Activated CD4-positive, alpha-beta T cell treated with anti-CD3 and anti-CD28 coated beads, Interleukin-2, Interleukin-6, amounts not matched to agents 100 ng/mL and 50 ng/mL, durations not matched to agents 16 hours and 8 hours (primary cell): ENCODE measurements around the gene GPSM1.

Experiments used
- DNase-seq: peaks from one replicate; pipeline ENCODE4 v3.0.0-alpha.2; 2020

Gene GPSM1

DNA sequence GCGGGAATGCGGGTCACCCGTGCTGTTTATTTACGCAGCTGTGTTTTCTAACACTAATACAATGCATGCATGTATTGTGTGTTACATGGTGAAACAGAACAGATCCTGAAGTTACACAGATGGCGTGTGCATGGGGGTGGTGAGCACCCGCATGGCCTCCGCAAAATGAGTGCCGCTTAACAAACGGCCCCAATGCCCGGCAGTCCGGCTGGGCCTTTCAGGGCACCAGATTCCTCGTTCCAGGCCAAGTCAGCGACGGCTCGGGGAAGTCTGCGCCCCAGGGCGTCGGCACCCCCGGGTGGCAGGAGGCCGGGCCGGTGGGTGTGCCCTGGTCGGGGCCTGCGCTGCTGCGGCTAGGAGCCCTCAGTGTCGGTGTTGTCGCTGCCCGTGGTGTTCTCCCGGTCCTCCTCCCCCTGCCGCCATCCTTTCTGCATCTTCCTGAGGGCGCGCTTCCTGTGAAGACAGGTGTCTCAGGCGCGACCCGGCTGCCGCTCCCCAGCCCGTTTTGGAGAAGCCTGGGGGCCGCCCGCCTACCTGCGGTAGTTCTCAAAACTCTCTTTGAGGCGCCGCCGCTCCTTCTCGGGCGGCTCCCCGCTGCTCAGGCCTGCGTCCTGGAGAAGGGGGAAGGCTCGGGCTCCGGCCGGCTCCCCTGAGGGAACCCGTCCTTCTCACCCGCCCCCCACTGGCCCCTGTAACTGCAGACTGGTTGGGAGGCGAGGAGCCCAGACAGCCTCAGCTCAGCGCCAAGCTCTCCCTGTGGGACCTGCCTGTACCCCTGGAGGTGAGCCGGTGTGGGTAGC lies 36.8 kb downstream of the GPSM1 start:
- no peak for DNase-seq

DNA sequence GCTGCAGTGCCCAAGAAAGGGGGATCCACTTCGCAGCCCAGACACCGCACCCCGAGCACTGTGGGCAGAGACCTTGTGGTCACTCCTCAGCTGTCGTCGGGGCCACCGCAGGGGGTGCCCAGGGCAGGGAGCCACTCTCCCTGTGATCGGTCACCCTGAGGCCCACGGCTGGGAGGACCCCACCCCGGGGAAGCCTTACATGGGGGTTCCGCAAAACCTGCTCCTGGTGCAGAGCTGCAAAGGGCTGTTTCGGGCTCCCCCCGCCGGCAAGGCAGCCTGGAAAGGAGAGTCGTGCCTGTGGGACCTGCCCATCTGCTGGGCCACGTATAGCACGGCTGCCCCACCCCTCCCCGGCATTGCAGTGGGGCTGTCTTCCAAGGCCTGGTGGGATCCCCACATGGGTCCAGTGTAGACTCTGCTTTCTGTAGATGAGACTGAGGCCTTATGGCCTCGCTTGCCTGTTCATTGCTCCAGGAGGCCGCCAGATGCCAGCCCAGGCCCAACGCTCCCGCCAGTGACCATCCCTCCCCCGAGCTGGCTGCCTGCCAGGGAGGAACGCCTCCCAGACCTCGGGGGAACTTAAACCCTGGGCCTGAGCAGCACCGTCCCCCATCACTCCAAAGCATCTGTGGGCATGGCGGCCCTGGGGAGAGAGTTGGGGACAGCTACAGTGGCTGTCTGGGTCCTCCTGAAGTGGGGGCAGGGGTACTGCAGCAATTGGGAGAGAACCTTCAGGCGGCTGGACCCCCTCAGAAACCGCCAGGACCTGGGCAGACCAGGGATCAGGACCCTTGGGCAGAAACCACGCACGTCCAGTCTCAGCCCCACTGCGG lies 37.8 kb downstream of the GPSM1 start:
- DNase-seq: no peak

DNA sequence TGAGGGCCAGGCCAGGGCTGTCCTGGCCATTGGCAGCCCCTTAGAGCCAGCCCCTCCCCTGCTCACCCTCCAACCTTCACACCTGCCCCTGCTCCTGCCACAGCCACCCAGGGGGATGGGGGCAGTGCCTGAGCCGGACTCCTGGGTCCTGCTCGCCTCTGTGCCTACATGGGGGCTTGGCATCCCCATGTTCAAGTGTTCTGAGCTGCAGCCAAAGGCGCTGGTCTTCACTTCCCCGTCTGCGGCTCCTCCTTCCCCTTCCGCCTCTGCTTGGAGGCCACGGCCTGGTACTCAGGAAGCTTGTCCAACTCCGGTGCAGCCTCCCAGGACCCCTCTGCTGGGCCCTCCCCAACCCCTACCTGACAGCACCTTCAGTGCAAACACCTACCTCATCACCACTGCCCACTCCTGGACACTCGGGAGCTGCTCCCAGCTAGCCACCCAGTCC lies 38.5 kb downstream of the GPSM1 start:
- DNase-seq: no peak

DNA sequence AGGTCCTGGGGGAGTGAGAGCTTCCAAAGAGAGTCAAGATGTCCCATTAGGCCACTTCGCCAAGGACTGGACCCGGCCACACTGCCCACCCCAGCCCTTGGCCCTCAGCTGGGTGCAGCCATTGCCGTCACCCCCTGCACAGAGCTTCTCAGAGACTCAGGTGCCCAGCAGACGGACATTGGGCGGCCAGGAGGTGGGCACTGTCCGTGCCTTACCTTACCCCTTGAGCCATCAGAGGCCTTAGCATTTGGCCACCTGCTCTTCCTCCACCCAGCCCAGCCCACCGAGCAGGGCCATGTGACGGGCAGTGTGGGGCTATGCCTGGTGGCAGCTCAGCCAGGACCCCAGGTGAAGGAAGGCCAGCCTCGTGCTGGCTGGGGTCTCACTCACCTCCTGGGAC lies 39.5 kb downstream of the GPSM1 start:
- DNase-seq: no peak

DNA sequence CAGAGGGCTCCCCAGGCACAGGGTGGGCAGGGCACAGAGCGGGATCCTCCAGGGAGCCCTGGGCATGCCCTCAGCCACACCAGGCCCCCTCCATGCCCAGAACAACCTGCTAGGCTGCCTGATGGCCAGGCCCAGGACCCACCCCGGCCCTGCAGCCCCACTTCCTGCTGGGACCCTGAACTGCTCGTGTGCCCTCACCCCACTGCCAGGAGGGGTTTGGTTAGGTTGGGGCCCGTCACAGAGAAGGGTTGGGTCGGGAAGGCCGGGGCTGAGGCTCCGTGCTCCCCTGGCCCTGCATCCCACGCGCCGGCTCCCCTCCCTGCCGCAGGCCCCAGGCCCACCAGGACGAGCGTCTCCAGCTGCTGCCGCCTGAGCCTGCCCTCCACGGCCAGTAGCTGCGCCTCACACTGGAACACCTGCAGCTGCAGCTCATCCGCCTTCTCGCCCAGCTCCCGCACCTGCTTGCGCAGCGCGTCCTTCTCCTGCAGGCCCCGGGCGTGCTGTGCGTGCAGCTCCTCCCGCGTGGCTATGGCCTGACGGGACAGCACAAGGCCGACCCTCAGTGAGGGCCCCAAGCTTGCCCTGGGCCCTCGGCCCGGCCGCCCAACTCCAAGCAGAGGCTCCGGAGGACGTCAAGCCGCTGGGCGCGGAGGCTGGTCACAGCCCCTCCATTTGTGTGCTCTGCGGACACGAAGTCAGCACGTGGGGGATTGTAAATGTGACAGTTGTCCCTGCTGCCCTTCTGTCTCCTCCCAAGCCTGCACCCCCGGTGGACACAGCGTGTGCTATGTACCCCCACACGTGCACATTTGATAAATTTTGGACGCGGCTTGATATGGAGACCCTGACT lies 40.2 kb downstream of the GPSM1 start:
- no peak for DNase-seq

DNA sequence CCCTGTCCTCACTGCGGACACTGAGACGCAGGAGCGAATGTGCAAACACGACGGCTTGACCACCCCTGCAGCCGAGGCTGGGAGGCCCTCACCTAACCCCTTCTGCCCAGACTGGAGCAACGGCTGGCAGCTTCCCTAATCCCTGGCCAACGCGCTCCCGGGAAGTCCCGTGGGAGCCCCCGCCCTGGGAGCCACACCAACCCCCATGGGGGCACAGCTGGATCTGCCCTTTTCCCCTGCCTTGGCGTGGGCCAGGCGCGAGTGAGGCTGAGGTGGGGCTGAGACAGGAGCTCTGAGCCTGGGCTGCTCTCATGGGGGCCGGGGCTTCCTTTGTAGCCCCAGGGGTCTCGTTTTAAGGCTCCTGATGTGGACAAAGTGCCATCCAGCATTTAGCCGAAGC lies 40.9 kb downstream of the GPSM1 start:
- no peak for DNase-seq

DNA sequence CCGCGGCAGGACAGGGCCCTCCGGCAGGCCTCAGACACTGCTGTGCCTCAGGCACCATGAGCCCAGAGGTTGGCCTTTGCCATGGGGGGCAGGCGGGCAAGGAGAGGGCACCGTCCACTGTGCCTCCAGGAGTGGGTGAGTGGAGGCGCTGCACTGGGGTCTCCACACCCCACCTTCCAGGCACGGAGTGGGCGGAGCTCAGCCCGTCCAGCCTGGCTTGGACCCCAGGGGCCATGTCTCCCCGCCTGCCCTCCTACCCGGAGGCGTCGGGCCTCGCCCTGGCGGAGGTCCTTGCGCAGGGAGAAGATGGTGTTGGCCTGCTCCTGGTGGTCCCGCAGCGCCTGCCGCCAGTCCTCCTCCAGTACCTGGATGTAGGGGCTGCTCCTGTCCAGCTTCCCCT lies 42.7 kb downstream of the GPSM1 start:
- no peak for DNase-seq

DNA sequence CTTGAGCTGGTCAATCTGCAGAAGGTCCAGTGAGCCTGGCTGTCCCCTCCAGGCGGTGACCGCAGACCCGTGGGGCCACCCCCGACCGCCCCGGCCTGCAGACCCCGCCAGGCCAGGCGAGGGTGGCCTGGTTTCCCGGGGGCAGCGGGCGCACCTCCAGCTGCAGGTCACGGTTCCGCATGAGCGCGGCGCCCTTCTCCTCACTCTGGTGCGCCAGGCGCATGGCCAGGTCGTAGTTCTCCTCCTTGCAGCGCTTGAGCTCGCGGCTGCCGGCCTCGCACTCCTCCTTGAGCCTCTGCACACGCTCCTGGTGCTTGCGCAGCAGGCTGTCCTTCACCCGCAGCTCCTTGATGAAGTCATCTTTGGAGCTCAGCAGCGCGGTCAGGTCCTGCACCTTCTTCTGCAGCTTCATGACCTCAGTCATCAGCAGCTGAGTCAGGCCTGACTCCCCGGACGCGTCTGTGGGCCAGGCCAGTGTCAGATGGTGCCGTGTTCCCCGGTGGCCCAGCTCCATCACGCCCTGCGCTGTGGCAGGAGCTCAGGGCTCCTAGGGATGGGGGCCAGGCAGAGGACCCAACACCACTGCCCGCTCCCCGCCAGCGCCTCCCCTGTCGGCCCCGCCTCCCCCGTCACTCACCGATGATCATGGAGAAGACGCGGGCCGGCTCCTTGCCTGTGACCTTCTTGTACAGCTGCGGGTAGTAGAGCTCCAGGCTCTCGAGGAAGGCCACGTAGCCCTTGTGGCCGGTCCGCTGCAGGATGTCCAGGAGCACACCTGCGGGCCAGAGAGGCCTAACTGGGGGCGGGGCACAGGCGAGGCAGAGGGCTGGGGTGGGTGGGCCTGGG lies 43.6 kb downstream of the GPSM1 start:
- no peak for DNase-seq

DNA sequence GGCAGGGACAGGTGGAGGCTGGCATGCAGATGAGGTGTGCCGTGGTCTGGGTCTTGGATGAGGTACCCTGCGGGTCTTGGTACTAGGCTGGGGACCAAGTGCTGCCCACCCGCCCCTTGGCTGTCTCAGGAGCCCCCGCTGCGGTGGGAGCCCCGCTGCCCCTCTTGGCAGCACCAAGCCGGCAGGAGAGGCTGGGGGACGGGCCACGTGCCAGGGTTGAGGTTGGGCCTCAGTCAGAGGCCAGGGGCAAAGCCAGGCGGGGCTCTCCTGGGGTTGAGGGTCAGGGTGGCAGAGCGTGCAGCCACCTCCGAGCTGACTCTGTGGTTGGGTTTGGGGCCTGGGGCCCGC lies 44.2 kb downstream of the GPSM1 start:
- DNase-seq: no peak

DNA sequence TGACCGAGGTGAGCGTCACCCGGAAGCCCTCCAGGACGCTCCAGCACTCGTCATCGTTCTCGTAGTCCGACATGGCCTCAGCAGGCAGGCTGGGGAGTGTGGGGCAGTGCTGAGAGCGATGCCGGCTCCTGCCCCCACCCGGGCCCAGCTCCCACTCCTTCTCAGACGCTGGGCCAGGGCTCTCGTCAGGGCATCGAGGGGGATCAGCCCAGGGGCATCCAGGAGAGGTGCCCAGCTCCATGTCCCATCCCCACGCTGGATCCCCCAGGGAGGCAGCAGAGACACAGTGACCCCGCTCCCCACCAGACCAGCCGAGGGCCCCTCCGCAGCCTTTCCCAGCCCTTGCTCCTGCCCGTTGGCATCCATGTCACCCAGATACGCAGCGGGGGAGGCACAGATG lies 44.7 kb downstream of the GPSM1 start:
- DNase-seq: no peak

DNA sequence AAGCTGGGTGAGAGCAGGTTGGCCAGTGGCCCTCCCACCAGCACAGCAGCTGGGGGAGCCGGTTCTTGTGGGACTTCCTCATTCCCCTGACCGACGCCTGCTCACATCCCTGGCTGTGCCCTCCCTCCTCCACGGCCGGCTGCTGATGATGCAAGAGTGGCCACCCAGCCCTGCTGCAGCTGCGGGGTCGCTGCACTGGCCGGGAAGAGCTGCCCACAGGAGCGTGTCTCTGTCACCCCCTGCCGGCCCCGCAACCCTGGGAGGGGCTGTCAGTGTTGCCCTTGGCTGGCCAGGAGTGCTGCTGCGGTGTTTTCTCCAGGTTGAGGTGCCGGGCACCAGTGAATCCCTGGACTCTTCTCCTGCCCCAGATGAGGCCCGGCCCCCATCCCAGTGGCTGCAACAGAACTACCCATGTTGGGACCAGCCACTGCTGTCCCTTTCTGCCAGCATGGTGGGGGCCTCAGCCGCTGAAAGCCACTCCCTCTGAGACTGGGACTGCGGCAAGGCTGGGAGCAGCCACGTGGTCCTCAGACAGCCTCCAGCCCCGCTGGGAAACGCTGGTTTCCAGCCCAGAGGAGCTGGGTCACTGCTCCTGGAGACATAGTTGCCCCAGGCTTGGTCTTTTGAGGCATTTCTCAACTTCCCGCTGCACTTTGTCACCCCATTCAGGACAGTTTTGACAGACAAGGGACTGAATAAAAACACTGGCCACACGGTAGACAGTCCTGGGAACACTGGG lies 45.4 kb downstream of the GPSM1 start:
- DNase-seq: no peak

DNA sequence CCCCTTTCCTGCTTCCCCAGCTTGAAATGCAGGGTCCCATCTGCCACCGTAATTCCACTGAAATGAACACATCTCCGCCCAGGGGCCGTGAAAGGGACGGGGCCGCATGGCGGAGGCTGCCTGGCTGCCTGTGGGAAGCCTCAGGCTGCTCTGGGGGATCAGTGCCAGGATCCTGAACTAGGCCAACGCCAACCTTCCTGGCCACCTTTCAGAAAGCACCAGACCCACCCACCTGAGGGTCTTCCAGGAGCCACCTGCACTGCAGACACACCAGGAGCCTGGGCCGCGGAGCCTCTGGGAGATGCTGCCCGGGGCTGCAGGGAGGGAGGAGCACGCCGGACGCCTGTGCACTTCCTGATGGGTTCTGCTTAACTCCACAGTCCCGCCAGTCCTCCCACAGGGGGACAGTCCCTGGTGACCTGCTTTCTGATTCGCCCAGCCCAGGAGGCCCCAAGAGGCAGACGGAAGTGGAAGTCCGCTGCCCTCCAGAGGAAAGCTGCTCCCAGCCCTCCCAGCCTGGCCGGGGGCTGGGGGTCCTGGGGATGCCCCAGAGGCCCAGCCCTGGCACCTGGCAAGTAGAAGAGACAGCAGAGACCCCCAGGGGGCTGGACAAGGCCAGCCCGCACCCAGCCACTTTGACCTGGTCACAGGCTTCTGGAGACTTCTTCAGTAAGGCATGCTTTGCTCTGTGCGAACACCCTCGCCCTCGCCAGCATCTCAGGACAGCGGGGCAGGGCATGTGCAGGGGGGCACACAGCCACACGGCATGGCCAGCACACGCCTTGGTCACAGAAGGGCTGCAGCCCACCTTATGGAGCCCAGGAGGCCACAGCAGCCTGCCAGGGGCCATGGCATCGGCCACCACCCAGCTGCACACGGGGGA lies 46.2 kb downstream of the GPSM1 start, which contains the start of gene CARD9:
Gene CARD9, minus strand, starts transcription at position 370 of the 883 bp plus-strand sequence. CDS start 1,591 bp downstream, outside the sequence.
- no peak for DNase-seq

DNA sequence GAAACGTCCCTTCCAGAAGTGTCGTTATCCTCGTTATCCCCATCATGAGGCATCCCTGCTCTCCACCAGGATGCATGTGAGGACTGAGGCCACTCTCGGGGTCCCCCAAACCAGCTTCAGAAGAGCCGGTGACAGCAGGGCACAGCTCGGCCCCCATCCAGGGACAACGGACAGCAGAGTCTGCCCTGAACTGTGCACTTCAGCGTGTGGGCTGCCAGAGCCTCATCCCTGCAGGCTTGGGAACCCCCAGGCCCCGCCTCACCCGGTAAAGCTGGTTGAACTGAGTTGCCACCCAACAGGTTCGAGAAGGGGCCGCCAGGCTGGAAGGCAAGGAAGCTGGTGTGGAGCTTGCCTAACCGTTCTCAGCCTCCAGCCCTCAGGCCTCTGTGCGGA lies 46.8 kb downstream of the GPSM1 start:
- no peak for DNase-seq

DNA sequence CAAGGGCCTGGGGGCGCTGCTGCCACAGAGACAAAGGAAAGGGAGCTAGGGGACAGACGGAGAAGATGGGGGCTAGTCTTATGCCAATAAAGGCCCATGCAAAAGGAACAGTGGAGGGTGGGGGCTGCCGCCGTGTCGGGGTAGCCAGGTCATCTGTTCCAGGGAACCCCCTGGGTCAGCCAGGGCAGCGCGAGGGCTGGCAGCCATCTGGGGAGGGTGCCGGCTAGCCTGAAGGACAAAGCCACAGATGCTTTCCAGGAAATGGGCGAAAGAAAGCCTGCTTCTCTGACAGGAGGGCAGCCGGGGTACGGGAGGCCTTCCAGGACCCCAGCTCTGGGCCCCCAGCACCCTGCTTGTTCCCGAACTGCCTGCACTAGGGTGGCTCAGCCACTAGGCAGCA lies 47.8 kb downstream of the GPSM1 start:
- no peak for DNase-seq

DNA sequence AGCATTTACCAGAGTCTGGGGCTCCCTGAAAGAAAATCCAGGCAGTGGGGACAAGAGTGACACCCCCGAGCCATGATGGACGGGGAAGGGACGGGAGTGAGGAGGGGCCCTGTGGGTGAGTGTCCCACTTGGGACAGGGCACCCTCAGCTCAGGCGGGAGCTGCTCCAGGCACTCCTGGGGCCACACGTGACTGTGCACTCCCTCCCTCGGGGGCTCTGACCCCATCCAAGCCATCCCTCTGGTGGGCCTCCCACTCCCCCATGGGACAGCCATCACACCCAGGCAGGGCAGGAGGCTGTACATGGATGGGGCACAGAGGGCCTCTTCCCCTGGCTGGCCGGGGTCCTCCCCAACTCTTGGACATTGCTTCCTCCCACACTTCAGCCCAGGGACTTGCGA lies 49.1 kb downstream of the GPSM1 start:
- DNase-seq: no peak

DNA sequence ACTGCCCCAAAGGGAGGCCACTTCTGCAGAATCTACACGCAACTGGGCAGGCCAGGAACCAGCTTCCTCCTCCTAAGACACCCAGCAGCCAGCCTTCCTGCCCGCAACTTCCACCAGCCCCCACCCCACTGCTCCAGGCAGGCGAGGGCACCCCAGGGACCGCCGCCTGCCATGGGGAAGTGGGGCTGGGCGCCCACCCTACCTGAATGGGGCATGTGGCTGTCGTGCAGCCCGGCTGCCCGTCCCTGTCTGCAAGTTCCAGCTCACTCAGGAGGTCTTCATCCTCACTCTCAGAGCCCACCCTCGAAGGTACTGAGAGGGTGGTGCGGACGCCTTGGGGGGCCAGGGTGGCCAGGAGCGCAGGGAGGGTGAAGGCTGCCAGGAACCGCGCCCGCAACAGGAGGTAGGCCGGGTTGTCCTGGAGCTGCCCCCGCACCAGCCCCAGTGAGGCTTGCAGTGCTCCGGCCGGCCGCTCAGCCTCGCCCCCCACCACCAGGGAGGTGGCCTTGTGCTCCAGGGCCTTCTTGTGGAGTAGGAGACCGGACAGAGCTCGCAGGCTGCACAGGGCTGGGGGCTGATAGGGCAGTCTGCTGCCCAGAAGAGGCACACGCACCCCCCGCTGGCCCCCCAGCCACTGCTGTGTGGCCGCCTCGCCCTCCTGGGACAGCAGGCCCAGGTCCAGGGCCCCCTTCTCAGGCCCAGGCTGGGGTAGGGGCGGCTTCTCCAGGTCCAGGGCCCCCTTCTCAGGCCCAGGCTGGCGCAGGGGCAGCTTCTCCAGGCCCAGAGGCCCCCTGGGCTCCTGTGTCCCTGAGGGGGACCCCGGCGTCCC lies 50.2 kb downstream of the GPSM1 start:
- DNase-seq: no peak

DNA sequence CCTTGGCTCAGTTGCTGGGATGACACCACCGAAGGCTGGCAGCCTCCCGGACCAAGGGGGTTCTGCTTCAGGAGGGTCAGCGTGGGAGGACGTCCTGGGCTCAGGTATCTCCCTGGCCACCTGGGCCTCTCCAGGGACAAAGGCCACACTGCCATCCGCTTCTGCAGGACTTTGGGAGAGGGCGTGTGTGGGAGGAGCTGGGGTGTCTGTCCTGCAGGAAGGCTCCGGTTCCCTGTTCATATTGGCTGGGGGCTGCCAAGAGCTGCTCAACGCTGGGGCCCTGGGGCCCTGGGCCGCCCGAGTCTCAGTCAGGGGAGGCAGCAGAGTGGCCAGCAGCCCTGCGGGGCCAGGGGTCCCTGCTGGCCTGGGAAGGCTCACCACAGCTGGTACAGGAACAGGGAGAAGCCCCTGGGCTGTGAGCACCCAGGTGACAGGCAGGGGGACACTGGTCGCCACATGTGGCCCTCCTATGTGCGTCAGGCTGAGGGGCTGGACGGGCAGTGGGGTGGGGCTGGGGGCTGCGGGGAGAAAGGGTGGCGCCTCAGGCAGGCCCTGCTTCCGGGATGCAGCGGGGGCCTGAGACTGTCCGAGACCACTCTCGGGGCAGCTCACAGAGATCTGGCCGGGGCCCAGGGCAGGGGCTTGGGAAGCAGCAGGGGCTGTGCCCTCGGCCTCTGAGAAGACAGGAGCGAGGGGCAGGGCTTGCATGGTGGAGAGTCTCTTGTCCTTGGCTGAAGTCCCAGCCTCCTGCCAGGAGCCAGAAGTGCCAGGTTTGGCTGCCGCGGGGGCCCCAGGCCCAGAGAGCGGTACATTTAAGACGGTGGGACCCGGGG lies 51.0 kb downstream of the GPSM1 start:
- DNase-seq: no peak

DNA sequence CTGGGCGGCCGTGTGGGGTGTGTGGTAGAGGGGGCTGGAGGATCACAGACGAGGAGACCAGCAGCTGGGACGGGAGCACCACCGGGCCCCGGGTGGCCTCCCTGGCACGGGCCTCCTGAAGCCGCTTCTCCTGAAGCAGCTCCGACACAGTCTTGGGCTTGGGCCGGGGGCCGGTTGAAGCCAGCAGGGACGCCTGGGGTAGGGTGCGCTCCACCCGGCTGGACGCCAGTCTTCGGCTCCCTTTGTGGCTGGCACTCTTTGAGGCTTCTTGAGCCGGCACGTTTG lies 51.6 kb downstream of the GPSM1 start:
- DNase-seq: no peak

DNA sequence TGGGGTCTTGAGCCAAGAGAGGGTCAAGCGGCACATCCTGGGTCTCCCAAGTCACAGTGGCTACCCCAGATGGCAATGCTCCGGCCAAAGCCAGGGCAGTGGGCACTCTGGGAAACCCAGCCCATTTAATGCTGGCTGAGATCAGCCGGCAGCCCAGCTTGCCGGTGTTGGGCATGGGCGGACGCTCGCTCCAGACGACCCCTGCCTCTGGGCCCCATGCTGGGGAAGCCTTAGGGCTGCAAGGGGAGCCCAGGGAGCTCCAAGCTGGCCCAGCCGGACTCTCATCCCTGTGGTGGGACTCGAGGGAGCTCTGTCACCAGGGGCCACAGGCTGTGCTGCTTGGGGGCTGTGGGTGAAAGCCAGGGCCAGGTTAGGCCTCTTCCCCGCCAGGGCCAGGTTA lies 52.1 kb downstream of the GPSM1 start:
- no peak for DNase-seq
